HUDEP-2 (cell line): Measurements from ENCODE around the gene ACOT2.
"Not testable (repeated sequence)": the region's sequence is repeated elsewhere in the genome, so short reads cannot be mapped to it uniquely, and the experiment has no call there.

Experiments used
- DNase-seq, 76 experiments: peaks; one replicate each; lab custom pipeline; 2025; ENCODE audit not compliant: unreplicated experiment in 76 of 76; lab: John Stamatoyannopoulos, UW

Gene ACOT2

DNA sequence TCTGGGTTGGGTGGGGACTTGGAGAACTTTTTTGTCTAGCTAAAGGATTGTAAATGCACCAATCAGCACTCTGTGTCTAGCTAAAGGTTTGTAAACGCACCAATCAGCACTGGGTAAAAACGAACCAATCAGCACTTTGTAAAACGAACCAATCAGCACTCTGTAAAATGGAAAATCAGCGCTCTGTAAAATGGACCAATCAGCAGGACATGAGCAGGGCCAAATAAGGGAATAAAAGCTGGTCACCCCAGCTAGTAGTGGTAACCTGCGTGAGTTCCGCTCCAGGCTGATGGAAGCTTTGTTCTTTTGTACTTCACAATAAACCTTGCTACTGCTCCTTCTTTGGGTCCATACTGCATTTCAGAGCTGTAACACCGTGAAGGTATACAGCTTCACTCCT, 1.7 kb upstream of the ACOT2 start:
- DNase-seq, result no peak

DNA sequence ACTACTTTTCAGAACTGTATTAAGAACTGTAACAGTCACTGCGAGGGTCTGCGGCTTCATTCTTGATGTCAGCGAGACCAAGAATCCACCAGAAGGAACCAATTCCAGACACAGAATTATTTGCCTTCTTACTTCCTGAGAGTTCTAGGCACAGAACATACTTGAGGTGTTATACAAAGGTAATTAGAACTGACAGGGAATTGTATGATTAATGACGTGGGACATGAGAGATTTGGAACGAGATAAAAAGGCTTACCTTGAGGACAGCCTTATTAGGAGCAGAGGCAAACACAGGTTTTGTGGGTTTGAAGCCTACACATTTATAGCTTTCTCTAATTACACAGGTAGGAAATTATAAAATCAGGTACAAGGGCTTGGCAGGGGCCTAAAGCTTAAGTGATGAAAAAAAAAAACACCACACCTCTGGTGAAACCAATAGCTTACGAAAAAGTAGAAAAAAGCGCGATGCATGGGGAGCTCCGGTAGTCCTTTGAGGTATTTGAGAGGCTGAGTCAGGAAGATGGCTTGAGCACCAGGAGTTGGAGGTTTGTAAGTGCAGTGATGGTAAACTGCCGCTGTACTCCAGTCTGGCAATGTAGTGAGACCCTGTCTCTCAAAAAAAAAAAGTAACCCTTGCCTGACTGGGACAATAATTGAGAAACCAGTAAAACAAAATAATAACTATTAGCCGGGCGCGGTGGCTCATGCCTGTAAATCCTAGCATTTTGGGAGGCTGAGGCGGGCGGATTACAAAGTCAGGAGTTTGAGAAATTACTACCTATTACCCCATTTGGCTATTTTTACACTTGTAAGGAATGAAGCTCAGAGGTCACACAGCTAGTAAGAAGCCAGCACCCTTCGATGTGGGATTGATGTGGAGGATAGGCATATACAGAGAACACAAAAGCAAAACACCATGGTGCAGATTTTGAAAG, 795 bp upstream of the ACOT2 start:
- DNase-seq, result no peak

DNA sequence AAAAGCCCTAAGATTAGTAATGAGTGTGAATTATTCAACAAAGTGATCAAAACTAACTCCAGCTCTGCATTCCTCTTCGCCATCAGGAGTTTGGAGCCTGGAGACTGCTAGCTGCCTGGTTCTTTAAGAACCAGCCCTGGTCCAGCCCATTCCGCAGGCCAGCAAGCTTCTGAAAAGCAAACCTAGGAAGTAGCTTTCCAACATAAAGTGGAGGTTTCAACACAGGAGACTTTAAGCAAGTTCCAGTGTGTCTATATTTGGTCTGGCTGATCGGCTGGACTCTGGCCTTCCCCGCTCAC, 178 bp upstream of the ACOT2 start:
- peak in 1 of 76 experiments; percentile 16 for DNase-seq

DNA sequence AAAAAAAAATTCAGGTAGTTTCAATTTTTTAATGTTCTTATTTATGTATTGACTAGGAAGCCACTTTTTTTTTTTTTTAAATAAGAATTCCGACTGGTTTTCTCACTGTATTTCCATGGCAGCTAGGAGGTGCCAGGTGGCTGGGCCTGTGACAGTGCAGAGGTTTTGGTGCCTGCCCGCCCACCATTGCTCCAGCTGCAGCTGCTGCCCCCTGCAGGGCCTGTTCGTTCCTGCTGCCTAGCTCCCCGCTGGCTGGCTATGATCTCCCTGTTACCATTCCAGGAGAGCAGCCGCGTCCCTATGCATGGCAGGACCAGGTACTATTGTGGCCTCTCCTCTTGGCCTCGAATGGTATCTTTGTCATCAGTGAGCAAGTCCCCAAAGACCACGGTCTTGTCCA, 1.9 kb downstream of the ACOT2 start:
- DNase-seq, result peak in 49 of 76 experiments; percentile 7 to 63 (median 31)

DNA sequence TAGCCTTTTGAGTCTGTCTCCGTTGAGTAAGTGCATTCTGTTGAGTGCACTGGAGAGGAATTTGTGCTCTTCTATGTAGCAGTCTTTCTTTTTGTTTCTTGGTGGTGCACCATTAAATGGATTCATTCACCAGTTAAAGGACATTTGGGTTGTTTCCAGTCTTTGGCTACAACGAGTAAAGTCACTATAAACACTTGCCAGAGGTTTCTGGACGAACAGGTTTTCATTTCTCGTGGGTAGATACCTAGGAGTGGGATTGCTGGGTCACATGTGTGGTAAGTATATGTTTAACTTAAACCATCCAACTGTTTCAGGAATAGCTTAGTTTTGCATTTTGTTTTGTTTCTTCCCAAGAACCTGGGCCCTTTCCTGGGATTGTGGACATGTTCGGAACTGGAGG, 4.0 kb downstream of the ACOT2 start:
- DNase-seq, result not testable (repeated sequence)

DNA sequence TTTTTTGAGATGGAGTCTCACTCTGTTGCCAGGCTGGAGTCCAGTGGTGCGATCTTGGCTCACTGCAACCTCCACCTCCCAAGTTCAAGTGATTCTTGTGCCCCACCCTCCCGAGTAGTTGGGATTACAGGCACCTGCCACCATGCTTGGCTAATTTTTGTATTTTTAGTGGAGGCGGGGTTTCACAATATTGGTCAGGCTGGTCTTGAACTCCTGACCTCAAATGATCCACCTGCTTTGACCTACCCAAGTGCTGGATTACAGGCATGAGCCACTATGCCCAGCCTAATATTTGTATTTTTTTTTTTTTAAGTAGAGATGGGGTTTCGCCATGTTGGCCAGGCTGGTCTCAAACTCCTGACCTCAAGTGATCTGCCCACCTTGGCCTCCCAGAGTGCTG, 4.7 kb downstream of the ACOT2 start:
- DNase-seq, result not testable (repeated sequence)

DNA sequence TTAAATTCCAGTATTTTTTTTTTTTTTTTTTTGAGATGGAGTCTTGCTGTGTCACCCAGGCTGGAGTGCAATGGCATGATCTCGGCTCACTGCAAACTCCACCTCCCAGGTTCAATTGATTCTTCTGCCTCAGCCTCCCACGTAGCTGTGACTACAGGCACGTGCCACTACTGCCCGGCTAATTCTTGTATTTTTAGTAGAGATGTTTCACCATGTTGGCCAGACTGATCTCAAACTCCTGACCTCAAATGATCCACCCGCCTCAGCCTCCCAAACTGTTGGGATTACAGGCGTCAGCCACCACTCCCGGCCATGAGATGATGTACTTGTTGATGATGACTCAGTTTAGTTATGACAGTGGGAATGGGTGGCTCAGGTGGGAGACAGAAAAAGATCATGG, 5.2 kb downstream of the ACOT2 start:
- DNase-seq, result not testable (repeated sequence)

DNA sequence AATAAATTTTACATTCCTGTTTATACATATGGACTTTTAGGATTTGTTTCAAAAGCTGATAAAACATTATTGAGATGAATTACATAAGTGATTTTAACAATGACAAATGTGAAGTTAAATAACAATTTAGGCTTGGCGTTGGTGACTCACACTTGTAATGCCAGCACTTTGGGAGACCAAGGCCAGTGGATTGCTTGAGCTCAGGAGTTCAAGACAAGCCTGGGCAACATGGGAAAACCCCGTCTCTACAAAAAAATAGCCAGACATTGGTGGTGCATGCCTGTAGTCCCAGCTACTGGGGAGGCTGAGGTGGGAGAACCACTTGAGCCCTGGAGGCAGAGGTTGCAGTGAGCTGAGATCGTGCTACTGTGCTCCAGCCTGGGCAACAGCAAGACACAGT, 7.4 kb downstream of the ACOT2 start:
- DNase-seq, result no peak

DNA sequence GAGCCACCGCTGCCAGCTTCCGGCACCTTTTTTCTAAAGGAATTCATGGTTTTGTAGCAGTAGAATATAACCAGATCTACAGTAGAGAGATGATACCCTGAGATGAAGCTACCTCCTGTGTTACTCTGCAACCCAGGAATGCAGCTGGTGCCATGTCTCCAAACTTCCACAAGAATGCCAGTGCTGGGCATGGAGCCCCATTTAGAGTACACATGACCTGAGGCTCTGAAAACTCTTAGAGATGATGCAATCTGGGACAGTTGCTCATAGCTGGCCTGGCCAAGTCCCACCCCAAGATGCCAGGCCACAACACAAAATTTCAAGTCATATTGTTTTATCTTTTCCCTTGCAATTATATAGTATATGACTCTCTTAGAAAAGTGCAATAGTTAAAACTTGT, 8.2 kb downstream of the ACOT2 start:
- not testable (repeated sequence) for DNase-seq

DNA sequence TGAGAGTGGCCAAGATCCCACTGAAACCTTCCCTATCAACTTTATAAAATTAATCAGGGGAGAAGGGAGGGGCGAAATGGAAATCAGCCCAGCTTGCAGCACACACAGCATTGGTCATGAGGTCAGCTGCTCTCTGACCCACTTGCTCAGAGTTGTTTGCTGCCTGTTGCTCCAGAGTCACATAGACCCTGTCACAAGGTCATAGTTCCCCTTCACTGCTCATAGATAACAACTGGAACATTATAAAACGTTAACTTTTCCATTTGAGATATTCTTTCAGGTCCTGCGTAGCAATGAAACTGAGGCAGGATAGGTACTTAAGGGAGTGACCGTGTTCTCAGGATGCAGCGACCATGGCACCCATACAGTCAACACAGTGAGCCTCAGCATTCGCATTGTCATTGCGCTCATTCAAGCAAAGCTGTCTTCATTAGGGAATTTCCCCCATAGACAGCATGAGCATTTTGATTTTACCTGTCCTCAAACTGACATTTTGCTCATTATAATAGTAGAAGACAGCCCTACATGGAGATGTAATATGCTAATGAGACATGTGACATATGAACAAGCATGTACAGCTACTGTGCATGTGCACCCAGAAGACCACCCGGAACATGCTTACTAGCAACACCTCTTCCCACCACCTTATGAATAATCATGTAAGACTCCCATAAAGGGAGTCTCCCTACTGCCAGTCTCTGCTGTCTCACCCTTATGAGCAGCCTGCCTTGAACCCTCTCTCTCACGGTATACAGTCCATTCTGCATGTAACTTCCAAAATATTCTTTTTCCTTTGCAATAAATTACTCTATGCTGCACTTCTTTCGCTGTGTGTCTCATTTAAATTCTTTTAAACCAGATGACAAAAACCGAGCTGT, 13.3 kb downstream of the ACOT2 start:
- DNase-seq, result not testable (repeated sequence)

DNA sequence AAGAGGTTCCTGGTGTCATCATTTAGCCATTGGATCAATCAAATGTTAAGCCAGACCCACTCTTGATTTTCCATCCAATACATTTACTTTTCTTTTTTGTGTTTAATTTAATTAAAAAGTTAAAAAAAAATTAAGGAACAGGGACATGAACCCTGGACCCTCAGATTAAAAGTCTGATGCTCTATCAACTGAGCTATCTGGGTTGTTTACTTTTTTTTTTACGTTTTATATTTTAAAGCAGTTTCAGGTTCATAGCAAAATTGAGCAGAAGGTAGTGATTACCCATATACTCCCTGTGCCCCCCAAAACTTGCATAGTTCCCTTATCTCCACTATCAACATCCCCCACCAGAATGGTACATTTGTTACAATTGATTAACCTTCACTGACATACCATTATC, 19.7 kb downstream of the ACOT2 start:
- no peak for DNase-seq

DNA sequence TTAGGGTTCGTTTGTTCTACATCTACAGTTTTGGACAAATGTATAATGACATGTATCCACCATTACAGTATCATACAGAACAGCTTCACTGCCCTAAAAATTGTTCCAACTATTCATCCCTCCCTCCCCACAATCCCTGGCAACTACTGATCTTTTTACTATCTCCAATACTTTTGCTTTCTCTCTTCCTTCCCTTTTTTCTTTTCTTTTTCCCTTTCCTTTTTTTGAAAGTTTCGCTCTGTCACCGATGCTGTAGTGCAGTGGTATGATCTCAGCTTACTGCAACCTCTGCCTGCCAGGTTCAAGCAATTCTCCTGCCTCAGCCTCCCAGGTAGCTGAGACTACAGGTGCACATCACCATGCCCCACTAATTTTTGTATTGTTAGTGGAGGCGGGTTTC, 20.1 kb downstream of the ACOT2 start:
- no peak for DNase-seq

DNA sequence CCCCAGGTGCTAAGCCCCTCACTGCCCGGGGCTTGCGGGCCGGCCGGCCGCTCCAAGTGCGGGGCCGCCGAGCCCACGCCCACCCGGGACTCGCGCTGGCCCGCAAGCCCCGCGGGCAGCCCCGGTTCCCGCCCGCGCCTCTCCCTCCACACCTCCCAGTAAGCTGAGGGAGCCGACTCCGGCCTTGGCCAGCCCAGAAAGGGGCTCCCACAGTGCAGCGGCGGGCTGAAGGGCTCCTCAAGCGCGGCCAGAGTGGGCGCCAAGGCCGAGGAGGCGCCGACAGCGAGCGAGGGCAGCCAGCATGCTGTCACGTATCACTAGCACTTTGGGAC, 21.6 kb downstream of the ACOT2 start:
- DNase-seq, result not testable (repeated sequence)

DNA sequence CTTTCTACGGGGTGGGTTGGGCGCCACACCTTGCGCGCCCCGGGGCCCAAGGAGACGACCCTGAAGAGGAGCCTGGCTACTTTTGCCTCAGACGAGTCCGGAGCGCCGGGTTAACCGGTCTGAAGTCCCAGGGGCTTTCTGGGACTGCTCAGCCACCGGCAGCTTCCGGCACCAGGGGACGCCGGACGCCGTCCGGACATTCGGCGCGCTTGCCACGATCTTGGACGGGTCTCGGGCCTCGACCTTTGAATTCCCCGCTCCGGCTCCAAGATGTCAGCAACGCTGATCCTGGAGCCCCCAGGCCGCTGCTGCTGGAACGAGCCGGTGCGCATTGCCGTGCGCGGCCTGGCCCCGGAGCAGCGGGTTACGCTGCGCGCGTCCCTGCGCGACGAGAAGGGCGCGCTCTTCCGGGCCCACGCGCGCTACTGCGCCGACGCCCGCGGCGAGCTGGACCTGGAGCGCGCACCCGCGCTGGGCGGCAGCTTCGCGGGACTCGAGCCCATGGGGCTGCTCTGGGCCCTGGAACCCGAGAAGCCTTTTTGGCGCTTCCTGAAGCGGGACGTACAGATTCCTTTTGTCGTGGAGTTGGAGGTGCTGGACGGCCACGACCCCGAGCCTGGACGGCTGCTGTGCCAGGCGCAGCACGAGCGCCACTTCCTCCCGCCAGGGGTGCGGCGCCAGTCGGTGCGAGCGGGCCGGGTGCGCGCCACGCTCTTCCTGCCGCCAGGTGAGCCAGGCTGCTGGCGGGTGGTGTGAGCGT, 22.9 kb downstream of the ACOT2 start, which contains the start of gene ACOT4:
Gene ACOT4 (plus strand): TSS at position 184 of the 760 bp plus-strand sequence. CDS start 87 bp downstream, at position 271.
- peak in 10 of 76 experiments; percentile 2 to 37 (median 16) for DNase-seq

DNA sequence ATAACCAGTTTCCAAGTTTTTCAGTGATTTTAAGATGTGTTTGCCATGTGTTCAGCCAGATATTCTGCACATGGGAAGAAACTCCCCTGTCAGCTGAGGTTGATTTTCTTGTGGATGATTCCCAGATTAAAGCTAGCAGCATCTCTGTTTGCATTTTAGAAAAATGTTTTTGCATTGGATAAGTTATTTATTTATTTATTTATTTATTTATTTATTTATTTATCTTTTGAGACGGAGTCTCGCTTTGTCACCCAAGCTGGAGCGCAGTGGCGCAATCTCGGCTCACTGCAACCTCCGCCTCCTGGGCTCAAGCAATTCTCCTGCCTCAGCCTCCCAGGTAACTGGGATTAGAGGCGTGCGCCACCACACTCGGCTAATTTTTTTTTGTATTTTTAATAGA, 25.5 kb downstream of the ACOT2 start:
- no peak for DNase-seq

DNA sequence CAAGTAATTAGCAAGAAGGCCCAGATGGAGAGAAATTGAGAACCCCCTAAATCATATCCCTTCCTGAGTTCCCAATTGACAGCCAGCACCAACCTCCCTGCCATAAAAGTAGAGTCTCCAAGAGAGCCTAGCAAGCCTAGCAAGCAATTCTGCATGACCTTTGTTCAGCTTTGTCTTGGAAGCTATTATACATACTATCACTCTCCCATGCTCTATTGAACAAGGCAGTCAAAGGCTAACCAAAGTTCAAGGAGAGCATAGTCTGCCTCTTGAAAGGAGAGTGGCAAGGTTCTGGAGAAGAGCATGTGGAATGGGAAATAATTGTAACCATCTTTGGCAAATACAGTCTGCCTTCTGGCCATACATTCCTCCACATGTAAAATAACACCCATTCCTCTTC, 30.5 kb downstream of the ACOT2 start:
- DNase-seq, result no peak

DNA sequence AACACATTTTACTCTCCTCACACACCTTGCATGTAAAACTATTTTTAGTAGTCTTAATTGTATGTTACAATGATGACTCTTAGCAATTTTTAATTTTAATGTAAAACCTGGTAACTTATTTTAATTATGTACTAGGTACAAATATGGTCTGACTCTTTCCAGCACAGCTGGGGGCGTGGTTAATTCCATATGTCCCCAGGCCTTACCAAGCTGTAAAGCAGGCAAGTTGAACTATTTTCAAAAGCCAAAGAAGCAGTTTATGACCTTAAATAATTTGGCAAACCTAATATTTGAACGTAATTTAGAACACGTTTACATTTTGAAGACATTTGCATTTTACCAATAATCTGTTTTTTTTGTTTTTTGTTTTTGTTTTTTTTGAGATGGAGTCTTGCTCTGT, 34.0 kb downstream of the ACOT2 start:
- DNase-seq, result no peak

DNA sequence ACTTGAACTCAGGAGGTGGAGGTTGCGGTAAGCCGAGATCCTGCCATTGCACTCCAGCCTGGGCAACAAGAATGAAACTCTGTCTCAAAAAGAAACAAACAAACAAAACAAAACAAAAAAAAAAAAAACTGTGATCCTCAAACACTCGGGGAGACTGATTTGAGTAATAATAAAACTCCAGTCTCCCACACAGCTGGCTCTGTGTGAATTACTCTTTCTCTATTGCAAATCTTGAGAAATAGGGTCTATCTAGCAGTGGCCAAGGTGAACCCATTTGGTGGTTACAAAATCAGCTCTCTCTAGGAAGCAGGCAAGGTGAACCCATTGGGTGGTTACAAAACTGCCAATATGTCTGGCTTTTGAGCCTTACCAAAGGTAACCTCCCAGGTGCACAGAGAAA, 37.3 kb downstream of the ACOT2 start:
- no peak for DNase-seq

DNA sequence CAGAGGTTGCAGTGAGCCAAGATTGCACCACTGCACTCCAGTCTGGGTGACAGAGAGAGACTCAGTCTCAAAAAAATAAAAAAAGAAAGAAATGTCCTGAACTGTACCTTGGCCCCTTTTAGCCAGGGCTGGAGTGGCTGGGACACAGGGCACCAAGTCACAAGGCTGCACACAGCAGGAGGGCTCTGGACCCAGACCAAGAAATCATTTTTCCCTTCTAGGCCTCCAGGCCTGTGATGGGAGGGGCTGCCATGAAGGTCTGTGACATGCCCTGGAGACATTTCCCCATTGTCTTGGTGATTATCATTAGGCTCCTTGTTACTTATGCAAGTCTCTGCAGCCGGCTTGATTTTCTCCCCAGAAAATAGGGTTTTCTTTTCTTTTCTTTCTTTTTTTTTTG, 38.2 kb downstream of the ACOT2 start:
- DNase-seq, result no peak

DNA sequence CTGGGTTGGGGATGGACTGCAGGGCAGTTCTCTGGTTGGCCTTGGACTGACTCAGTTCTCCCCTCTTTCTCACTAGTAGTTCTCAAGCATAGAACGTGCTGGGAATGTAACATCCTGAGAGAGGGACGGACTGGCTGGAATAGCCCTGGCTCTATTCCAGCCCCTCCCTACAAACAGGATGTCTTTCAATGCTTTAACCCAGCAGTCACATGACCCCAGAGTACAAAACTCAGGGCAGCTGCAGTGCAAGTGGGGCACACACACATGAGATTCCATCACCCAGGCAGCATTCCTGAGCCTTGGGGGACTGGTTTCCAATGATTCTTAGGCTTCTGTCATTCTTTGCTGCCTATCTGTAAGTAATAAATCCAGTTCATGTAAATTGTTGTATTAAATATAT, 41.7 kb downstream of the ACOT2 start:
- no peak for DNase-seq
